ENCODE data around the gene VIL1.

Gene VIL1

DNA sequence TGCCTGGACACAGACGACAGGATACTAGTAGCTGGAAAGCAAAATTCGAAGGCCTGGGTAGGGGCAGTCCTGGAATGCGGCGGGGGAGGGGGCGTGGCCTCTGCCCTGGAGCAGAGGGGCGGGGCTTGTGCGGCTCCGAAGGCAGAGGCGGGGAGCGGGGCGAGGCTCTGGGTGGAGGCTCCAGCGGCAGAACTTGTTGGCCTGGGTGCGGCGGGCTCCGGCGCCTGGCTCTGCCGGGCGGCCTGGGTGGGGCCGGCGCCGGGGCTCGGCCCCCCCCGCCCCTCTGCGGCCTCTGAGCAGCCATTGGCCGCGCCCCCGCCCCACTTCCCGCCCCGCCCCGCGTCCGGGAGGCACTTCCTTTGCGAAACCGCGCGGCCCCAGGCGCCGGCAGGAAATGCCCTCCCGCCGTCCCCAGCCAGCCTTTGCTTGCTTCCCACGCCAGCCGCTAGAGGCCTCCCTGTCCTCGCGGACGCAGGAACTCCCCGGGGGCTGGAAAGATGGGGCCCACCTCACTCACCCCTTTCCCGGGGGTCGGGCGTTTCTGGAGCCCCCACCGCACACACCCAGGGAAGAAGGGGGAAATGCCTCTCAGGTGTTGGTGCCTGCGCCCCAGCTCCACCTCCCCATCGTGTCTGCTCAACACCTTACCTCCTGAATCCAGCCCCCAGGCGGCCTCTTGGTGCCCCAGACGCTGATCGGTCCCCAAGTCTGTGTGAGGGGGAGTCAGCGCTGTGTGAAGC lies 12.5 kb upstream of the VIL1 start:
- DNase-seq = peak; percentile 82 to 96 (median 85)

DNA sequence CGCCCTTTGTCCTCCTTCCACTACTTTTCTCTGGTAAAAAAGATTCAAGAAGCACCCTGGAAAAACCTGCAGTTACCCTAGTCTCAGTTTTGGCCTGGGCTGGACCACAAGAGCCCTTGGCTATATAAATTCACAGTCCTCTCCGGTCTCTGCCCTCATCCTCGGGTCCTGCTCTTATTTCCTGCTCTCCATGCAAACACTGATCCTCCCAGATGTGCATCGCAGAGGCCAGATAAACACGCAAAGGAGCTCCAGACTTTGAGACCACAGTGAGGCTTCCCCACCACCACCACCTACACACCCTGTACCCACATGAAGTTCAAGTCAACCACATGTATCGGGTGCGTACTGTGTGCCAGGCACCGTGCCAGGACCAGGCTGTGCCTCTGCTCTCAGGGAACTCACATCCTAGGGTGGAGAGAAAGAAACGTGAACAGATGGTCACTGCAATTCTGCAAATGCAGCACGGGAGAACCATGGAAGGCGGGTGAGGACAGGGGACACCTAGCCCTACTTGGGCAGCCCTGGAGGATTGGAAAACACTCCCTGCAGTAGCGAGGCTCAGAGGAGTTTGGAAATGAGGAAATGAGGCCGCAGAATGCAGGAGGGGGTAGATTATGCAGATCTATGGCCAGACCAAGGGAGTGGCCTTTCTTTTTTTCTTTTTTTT lies 11.8 kb upstream of the VIL1 start:
- peak in 4 of 5 experiments; percentile 42 to 80 (median 68) for DNase-seq

DNA sequence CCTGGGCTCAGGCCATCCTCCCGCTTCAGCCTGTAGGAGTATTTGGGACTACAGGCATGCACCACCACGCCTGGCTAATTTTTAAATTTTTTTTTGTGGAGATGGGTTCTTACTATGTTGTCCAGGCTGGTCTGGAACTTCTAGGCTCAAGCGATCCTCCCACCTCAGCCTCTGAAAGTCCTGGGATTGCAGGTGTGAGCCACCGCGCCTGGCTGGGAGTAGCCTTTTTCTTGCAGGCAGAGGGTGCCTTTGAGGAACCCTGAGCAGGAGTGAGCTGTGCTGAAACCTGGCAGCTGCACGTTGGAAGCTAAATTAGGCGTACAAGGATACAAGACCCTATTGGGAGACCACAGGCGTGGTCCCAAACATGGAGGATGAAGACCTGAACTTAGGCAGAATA lies 11.2 kb upstream of the VIL1 start:
- DNase-seq = no peak

DNA sequence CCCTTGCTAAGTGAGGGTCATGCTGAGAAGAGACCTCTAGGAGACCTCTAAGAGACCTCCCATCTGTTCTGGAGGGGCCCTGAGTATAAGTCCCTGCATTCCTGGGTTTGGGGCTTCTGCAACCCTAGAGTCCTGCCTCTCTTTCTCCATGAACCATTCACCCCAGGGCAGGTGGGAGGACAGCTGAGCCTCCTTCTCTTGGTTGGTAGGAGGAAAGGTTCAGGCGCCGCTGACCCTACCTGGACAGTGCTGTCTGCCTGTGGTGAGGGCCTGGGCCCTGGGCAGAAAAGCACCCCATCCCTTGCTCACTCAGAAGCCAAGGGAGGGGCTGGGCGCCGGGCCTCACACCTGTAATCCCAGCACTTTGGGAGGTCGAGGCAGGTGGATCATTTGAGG lies 604 bp upstream of the VIL1 start:
- DNase-seq = no peak

DNA sequence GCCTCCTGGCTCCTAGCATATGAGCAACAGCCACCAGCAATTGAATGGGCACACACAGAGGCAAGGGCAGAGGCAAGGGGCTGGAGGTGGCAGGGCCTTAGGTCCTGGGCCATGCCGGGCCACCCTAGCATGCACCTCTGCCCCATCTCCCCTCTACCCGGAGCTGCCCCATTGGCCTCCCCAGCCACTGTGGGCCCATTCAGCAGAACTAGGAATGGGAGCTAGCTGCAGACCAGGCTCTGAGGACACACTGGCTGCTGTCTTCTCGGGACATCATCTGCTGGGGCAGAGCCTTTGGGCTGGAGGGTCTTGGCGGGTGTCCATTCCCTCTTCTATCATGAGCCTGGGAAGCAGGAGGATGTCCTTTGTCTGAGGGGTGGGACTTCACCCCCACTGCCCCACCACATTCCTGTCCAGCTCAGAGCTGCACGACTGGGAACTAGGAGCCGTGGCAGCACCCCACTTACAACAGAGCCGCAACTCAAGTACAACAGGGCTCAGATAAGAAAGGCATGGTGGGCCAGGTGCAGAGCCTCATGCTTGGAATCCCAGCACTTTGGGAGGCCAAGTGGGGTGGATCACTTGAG lies 800 bp downstream of the VIL1 start:
- DNase-seq = no peak

DNA sequence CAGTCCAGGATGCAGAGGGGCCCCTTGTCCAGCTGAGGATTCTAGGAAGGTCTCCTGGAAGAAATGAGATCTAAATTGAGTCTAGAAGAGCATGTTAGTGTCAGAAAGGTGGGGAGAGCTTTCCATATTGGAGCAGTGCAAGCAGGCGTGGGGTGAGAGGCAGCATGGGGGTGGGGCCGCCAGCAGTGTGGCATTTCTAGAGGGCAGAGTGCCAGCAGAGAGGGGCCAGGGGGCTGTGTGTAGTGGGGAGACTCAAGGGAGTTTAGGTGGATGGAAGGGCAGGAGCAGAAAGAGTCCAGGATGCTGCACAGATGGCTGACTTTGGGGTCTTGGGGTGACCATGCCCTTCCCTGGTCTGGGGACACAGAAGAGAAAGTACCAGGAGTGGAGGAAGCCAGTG lies 2.1 kb downstream of the VIL1 start:
- DNase-seq = no peak

DNA sequence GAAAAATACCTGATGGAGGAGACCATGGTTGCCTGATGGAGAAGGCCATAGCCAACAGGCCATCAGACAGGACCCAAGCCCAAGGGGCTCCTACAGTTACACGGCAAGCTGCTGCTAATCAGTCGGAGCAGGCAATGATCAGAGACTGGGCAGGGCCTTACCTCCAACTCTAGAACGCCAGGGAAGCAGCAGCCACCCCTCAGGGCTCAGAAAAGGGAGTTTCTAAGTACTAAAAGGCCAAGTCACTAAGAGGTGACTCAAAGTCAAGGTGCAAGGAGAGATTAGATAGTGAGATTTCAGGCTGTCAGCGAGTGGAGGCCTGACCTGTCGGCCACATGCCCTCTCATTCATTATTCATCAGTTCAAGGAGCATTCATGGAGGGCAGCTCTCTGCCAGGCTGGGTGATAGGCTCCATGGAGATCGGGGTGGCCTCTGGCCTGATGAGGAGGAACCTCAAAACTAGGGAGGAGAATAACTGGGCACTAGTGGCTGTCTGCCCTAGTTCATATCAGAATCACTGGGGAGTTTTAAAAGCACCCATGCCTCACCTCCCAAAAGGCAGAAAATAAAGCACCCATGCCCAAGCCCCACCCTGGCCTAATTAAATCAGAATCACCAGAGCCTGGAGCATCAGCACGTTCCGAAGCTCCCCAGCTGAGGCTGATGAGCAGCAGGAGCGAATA lies 3.6 kb downstream of the VIL1 start:
- DNase-seq = no peak

DNA sequence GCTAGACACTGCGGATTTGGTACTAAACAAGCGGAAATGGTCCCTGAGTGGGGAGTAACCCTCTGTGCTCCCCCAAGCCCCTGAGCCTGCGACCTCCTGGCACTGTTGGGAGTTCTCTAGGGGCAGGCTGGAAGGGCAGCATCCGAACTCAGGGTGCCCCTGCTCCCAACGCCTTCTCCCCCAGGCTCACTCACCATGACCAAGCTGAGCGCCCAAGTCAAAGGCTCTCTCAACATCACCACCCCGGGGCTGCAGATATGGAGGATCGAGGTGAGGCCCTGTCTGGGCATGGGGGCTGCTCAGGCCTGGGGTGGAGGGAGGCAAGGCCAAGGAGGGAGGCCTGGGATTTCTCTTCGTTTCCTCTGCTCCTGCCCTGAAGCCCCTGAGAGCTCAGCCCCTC lies 4.7 kb downstream of the VIL1 start:
- no peak for DNase-seq

DNA sequence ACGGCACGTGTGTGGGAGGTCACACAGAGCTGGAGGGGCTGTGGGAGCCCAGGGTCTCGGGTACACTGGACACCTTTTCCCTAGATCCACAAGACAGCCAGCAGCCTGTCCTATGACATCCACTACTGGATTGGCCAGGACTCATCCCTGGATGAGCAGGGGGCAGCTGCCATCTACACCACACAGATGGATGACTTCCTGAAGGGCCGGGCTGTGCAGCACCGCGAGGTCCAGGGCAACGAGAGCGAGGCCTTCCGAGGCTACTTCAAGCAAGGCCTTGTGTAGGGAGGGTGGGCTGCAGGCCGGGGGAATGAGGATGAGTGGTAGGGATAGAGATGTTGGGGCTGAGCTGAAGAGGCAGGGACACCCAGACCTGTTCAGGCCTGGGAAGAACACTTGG lies 6.6 kb downstream of the VIL1 start:
- DNase-seq = no peak

DNA sequence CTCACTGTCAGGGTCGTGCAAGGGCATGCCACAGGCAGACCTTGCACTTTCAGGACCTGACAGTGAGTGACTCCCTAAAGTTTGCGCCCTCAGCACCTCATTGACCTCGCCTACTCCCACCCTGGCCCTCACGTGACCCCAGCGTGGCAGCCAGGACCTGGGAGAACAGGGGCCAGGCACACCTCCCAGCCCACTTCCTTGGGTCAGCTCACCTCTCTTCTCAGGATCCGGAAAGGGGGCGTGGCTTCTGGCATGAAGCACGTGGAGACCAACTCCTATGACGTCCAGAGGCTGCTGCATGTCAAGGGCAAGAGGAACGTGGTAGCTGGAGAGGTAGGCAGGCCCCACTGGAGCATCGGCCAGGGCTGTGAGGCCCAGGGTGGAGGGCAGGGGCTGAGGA lies 8.8 kb downstream of the VIL1 start:
- DNase-seq = no peak

DNA sequence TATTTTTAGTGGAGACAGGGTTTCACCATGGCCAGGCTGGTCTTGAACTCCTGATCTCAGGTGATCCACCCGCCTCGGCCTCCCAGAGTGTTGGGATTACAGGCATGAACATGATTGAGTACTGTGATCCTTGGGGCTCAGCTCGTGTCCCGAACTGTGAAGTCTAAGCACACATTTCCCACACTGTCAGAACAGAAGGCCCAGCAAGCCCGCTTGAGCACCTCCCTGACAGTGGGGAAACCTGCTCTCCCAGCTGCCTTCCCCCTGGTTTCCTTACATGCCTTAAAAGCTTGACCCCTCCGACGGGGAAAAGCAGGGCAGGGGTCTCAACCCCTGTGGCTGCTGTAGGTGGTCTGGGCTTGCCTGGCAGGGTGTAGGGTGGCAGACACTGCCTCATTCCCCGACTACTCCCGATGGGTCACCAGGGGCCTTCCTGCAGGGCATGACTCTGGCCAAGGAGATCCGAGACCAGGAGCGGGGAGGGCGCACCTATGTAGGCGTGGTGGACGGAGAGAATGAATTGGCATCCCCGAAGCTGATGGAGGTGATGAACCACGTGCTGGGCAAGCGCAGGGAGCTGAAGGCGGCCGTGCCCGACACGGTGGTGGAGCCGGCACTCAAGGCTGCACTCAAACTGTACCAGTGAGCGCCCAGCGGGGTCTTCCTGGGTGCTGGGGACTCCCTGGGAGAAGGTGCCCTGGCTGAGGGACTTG lies 10.1 kb downstream of the VIL1 start:
- no peak for DNase-seq

DNA sequence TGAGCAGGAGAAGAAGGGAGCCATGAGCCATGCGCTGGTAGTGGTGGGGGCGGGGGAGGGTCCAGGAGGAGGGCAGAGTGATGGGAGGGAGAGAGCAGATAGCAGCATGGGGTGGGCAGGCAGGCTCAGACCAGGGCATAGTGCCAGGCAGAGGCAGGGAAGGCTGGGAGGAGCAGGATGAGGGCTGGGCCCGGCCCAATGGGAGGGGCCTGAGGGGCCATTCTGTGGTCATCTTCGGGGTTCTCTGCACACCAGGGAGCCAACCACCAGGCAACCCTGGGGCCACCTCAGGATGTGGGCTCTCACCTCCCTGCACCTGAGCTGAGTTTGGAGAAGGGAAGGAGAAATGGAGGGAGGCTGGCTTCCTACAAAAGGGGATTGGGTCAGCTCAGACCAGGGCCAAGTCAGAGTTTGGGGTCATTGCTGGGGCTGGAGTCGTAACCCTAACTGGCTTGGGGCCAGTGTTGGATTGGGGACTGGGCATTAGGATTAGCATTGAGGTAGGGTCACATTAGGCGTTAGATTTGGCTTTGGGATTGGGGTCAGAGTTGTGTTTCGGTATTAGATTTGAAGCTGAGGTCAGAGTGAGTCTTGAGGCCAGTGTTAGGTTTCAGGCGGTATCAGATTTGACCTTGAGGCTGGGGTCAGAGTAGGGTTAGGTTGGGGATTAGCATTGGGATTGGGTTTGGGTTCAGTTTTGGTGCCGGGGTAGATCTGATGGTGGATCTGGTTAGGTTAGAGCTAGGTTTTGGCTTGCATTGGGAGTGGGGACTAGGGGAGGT lies 11.2 kb downstream of the VIL1 start:
- no peak for DNase-seq

DNA sequence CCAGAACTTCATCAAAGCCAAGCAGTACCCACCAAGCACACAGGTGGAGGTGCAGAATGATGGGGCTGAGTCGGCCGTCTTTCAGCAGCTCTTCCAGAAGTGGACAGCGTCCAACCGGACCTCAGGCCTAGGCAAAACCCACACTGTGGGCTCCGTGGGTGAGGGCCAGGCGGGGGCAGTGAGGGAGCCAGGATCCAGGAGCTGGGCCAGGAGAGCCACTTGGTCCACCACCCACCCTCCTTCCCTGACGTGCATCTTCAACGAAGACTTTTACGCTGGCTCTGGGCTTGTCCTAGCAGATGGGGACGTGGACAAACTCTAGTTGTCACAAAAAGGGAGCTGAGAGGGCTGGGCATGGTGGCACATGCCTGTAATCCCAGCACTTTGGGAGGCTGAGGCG lies 11.8 kb downstream of the VIL1 start:
- no peak for DNase-seq

DNA sequence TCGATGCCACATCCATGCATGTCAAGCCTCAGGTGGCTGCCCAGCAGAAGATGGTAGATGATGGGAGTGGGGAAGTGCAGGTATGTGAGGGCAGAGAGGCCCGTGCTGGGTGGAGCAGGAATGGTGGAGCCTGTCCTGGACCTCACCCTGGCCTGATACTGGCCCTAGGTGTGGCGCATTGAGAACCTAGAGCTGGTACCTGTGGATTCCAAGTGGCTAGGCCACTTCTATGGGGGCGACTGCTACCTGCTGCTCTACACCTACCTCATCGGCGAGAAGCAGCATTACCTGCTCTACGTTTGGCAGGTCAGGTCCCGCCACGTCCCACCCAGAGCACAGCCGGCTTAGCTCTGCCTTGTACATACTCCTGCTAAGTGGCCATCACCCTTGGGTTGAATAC lies 13.0 kb downstream of the VIL1 start:
- no peak for DNase-seq

DNA sequence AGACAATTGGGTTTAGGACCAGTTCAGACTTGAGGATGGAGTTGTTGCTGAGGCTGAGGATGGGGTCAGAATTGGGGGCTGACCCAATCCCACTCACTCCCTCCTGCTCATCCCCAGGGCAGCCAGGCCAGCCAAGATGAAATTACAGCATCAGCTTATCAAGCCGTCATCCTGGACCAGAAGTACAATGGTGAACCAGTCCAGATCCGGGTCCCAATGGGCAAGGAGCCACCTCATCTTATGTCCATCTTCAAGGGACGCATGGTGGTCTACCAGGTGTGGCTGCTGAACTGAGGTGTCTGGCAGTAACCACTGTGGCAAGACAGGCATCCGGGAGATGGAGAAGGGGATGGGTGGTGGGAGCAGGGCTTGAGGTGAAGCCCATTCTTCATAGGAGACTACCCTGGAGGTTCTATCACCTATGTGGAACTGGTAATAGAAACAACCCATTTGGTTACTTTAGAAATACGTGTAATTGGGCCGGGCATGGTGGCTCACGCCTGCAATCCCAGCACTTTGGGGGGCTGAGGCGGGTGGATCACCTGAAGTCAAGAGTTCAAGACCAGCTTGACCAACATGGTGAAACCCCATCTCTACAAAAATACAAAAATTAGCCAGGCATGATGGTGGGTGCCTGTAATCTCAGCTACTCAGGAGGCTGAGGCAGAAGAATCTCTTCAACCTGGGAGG lies 13.9 kb downstream of the VIL1 start:
- no peak for DNase-seq

DNA sequence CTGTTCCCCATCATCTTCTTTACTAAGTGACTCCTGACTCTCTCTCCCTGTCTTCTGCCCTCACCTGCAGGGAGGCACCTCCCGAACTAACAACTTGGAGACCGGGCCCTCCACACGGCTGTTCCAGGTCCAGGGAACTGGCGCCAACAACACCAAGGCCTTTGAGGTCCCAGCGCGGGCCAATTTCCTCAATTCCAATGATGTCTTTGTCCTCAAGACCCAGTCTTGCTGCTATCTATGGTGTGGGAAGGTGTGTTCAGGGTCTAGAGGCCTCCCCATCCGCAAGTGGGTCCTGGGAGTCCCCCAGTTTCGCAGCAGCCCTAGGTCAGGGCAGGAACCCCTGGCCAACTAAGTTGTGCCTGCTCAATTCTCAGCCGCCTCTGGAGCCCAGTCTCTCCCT lies 15.5 kb downstream of the VIL1 start:
- no peak for DNase-seq

DNA sequence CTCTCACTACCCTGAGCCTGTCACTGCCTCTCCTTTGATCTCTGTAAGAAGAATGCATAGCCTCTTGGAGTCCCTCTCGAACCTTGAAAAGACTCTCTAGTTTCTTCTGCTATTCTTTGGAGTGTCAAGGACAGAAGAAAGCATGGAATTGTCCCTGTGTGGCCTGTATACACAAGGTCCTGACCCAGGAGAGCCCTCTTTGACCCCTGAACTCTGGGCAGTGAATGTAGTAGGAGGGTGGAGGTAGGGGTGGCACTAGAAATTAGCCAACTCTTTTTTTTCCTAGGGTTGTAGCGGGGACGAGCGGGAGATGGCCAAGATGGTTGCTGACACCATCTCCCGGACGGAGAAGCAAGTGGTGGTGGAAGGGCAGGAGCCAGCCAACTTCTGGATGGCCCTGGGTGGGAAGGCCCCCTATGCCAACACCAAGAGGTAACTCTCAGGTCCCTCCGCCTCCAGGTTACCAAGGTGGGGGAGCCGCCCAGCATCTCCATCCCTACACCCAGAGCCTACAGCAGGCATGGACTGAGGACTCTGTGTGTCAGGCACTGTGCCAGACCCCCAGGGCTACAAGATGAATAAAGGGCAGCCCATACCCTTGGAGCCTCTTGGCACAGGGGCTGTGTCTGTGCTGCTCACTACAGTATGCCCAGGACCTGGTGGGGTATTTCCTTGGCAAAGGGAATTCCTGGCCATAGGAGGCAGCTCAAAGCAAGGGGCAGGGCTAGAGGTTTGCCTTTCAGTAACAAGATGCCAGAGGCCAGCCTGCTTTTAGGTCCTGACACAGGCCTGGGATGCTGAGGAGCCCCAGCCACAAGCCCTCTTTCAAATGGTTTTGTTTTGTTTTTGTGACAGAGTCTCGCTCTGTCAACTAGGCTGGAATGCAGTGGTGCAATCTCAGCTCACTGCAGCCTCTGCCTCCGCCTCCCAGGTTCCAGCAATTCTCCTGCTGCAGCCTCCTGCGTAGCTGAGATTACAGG lies 16.4 kb downstream of the VIL1 start:
- DNase-seq = no peak

DNA sequence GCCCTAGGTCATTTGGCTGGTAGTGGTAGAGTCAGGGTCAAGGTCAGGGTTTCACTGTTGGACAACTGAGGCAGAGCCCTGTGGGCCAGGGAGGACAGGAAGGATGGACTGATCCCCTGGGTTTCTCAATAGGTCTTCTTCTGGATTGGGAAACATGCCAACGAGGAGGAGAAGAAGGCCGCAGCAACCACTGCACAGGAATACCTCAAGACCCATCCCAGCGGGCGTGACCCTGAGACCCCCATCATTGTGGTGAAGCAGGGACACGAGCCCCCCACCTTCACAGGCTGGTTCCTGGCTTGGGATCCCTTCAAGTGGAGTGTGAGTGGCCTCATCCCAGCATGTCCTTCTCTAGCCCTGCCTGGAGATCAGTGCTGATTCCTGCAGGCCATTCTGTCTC lies 18.1 kb downstream of the VIL1 start:
- DNase-seq = no peak

DNA sequence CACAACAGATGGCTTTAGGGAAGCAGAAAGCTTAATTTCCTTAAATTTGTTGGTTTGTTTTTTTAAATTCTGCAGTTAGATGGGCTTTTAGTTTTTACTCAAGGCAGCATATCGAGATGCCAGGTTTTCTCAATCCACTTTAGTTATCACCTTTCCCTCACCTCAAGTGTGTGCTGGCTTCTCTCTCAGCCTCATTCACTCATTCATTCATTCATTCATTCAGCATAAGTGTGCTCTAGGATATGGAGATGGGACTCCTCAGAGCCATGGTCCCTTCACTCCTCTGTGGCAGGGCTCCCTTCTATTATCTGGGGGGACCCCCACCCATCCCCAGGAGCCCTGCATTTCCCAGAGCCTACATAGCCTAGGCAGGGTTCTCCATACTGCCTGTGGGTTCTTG lies 19.0 kb downstream of the VIL1 start:
- no peak for DNase-seq

DNA sequence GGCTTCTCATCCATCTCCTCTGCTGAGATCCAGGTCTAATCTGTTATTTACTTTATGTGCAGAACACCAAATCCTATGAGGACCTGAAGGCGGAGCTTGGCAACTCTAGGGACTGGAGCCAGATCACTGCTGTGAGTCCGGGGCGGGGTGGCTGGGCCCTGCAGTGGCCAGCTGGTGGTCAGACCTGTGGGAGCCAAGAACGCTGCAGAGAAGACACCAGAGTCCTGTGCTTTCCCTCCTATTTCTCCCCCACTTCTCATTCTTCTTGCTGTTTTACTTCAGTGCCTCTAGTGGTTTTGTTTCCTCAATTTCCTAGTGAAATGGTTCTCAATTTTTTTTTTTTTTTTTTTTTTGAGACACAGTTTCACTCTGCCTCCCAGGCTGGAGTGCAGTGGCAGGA lies 19.7 kb downstream of the VIL1 start:
- DNase-seq = no peak
